HepG2 (cell line): Measurements from ENCODE around the gene ULBP2.

Experiments
- EHMT2 ChIP-seq: fragments of 200-600 bp; sonication (generic); IDR thresholded peaks from 2 replicates; pipeline ENCODE4 v1.7.0; 2017; ENCODE audit warnings: antibody characterized with exemption, low read depth, low read length, borderline replicate concordance
- HMG20A ChIP-seq: IDR thresholded peaks from 2 replicates; pipeline ENCODE4 v1.6.1; 2016; ENCODE audit warnings: borderline replicate concordance
- NR2C2 ChIP-seq: sonication (generic); formaldehyde crosslinking; IDR thresholded peaks from 2 replicates; pipeline ENCODE4 v1.4.0; 2020; ENCODE audit warnings: missing genetic modification reagents, mild to moderate bottlenecking, moderate library complexity, borderline replicate concordance
- RAD21 ChIP-seq: fragments of 450-650 bp; formaldehyde crosslinking; IDR thresholded peaks from 2 replicates; pipeline ENCODE4 v1.5.0; 2020; ENCODE audit warnings: mild to moderate bottlenecking
- SRSF9 ChIP-seq: fragments of 200-400 bp; formaldehyde crosslinking; IDR thresholded peaks from 2 replicates; pipeline ENCODE4 v1.6.1; 2018; ENCODE audit warnings: borderline replicate concordance, mild to moderate bottlenecking, low read depth, low read length; ENCODE audit not compliant: insufficient read depth, poor library complexity, severe bottlenecking
- ZSCAN29 ChIP-seq: sonication (generic); formaldehyde crosslinking; conservative IDR thresholded peaks from 2 replicates; pipeline ENCODE4 v1.4.0; 2020; ENCODE audit warnings: mild to moderate bottlenecking, missing genetic modification reagents
- TF ChIP-seq, protein P1 (sequence below): sonication (generic); formaldehyde crosslinking; IDR thresholded peaks from 2 replicates; pipeline ENCODE4 v1.5.0; 2020; ENCODE audit warnings: mild to moderate bottlenecking, missing genetic modification reagents, moderate library complexity
- TF ChIP-seq, protein P2 (sequence below), 2 experiments: sonication (generic) in 1 of 2; formaldehyde crosslinking in 1 of 2; IDR thresholded peaks; 2 replicates each; pipeline versions ENCODE4 v1.4.0 to v1.6.1; 2018 to 2020; ENCODE audit warnings: missing genetic modification reagents in 2 of 2, borderline replicate concordance in 1 of 2, low read depth in 1 of 2, mild to moderate bottlenecking in 1 of 2, missing biosample characterization in 1 of 2
- TF ChIP-seq, protein P3 (sequence below): sonication (generic); formaldehyde crosslinking; IDR thresholded peaks from 2 replicates; pipeline ENCODE4 v1.4.0; 2020; ENCODE audit warnings: missing genetic modification reagents; ENCODE audit errors: not compliant biosample characterization
- TF ChIP-seq, protein P4 (sequence below): IDR thresholded peaks from 2 replicates; pipeline ENCODE4 v1.6.1; 2016; ENCODE audit warnings: mild to moderate bottlenecking

DNA sequence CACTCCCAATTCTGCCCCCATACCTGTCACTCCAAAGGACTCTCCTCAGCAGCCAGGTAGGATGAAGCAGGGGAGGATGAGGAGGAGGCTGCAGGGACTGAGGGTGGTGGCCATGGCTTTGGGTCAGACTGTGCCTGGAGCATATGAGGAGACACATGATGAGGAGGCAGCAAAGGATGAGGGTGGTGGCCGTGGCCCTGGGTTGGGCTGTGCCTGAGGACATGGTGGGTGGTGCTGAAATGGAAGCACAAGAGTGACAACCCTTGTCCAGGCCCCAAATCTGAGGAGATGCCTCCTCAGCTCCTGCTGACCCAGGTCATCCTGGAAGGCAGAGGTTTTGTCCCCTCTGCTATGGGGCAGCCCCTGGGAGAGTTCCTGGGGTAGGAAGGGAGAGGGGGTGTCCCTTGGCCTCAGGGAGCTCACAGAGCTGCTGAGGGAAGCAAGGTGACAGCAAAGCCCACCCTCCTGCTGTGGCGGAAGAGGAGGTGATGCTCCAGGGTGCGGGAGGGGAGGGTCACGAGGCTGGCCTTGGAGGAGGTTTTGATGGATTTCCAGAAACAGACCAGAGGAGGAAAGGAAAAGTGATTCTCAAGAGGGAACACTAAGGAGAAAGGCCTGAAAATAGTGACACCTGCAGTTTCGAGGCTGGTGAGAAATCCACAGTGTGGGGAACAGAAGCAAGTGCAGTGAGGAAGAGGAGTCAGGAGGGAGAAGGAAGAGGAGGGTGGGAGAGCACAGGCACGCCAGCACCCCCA is 23.5 kb upstream of the ULBP2 start:
- TF ChIP-seq RAD21 (CRISPR knock-in tag) = no peak
- TF ChIP-seq EHMT2 = no peak
- TF ChIP-seq SRSF9 = no peak
- TF ChIP-seq, protein P1, sequence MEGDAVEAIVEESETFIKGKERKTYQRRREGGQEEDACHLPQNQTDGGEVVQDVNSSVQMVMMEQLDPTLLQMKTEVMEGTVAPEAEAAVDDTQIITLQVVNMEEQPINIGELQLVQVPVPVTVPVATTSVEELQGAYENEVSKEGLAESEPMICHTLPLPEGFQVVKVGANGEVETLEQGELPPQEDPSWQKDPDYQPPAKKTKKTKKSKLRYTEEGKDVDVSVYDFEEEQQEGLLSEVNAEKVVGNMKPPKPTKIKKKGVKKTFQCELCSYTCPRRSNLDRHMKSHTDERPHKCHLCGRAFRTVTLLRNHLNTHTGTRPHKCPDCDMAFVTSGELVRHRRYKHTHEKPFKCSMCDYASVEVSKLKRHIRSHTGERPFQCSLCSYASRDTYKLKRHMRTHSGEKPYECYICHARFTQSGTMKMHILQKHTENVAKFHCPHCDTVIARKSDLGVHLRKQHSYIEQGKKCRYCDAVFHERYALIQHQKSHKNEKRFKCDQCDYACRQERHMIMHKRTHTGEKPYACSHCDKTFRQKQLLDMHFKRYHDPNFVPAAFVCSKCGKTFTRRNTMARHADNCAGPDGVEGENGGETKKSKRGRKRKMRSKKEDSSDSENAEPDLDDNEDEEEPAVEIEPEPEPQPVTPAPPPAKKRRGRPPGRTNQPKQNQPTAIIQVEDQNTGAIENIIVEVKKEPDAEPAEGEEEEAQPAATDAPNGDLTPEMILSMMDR (CRISPR knock-in tag) = no peak
- TF ChIP-seq, protein P2, sequence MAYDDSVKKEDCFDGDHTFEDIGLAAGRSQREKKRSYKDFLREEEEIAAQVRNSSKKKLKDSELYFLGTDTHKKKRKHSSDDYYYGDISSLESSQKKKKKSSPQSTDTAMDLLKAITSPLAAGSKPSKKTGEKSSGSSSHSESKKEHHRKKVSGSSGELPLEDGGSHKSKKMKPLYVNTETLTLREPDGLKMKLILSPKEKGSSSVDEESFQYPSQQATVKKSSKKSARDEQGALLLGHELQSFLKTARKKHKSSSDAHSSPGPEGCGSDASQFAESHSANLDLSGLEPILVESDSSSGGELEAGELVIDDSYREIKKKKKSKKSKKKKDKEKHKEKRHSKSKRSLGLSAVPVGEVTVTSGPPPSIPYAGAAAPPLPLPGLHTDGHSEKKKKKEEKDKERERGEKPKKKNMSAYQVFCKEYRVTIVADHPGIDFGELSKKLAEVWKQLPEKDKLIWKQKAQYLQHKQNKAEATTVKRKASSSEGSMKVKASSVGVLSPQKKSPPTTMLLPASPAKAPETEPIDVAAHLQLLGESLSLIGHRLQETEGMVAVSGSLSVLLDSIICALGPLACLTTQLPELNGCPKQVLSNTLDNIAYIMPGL (CRISPR knock-in tag; IDR thresholded peaks at IDR 0.05; ENCODE audit: borderline replicate concordance in 1 of 2, low read depth in 1 of 2) = no peak
- no peak for TF ChIP-seq HMG20A (CRISPR knock-in tag)
- no peak for TF ChIP-seq ZSCAN29
- TF ChIP-seq, protein P3, sequence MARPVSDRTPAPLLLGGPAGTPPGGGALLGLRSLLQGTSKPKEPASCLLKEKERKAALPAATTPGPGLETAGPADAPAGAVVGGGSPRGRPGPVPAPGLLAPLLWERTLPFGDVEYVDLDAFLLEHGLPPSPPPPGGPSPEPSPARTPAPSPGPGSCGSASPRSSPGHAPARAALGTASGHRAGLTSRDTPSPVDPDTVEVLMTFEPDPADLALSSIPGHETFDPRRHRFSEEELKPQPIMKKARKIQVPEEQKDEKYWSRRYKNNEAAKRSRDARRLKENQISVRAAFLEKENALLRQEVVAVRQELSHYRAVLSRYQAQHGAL = no peak
- TF ChIP-seq, protein P4, sequence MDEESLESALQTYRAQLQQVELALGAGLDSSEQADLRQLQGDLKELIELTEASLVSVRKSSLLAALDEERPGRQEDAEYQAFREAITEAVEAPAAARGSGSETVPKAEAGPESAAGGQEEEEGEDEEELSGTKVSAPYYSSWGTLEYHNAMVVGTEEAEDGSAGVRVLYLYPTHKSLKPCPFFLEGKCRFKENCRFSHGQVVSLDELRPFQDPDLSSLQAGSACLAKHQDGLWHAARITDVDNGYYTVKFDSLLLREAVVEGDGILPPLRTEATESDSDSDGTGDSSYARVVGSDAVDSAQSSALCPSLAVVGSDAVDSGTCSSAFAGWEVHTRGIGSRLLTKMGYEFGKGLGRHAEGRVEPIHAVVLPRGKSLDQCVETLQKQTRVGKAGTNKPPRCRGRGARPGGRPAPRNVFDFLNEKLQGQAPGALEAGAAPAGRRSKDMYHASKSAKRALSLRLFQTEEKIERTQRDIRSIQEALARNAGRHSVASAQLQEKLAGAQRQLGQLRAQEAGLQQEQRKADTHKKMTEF (CRISPR knock-in tag) = no peak
- TF ChIP-seq NR2C2 (CRISPR knock-in tag) = no peak
